HAP-1 (cell line): ENCODE data around the gene LYPD4.

Experiments
- DNase-seq, 2 experiments: peaks; one replicate each; pipeline ENCODE4 v3.0.0-alpha.2; 2016 to 2020; ENCODE audit warnings: low spot score in 2 of 2
- H3K27me3 ChIP-seq: fragments of 250-450 bp; sonication (Bioruptor Pico); 2 replicates; pipeline ENCODE4 v1.5.1; 2020; ENCODE audit warnings: low read depth, mild to moderate bottlenecking, moderate library complexity
- H3K36me3 ChIP-seq: fragments of 250-450 bp; sonication (Bioruptor Pico); replicated peaks from 2 replicates; pipeline ENCODE4 v1.5.1; 2020; ENCODE audit warnings: mild to moderate bottlenecking
- H3K4me1 ChIP-seq: fragments of 250-450 bp; sonication (Bioruptor Pico); 2 replicates; pipeline ENCODE4 v1.5.1; 2020; ENCODE audit warnings: mild to moderate bottlenecking
- H3K4me3 ChIP-seq: fragments of 250-450 bp; sonication (Bioruptor Pico); 2 replicates; pipeline ENCODE4 v1.5.1; 2020; ENCODE audit warnings: mild to moderate bottlenecking, moderate library complexity
- H3K9me3 ChIP-seq: fragments of 250-450 bp; sonication (Bioruptor Pico); 2 replicates; pipeline ENCODE4 v1.5.1; 2020; ENCODE audit warnings: mild to moderate bottlenecking, moderate library complexity
- in situ Hi-C: fragments of 300-500 bp; cut with MboI; formaldehyde crosslinking; loops from 3 replicates; pipeline ENCODE4 v1.14.3; 2020; ENCODE audit warnings: low sequenced_read_pairs, inconsistent platforms, mixed read lengths

Gene LYPD4

GRCh38 chr19:41813911-41814310 lies 30.6 kb downstream of the LYPD4 start:
- Histone ChIP-seq H3K36me3 (no peaks in the 10 kb centered on the region), H3K9me3 (no peaks in the 10 kb centered on the region), H3K27me3 (peaks cover 6% of the 10 kb centered on the region), H3K4me3 (no peak overlapping the region), H3K4me1 (no peaks in the 10 kb centered on the region)
- DNase-seq = no peak
- in situ Hi-C loops = no loop called here

DNA sequence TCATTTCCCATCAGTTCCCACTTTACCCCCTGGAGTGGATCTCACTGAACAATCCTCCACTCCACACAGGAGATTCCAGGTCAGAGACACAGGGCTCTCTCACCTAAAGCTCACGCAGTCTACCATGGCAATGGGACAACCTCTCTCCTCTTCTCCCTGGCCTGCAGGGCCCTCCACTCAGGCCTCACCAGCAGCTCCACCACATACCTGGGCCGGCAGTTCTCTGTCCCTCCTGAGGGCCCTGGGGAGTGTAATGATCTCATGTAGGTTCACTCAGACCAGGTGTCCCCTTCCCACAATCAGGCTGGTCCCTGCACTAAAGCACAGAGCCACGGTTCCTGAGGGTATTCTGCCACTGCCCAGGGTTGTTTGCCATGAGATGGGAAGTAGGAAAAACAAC lies 32.5 kb downstream of the LYPD4 start:
- in situ Hi-C loops = no loop called here
- DNase-seq = no peak
- no peaks in the 10 kb centered on the region for H3K36me3 ChIP-seq
- no peaks in the 10 kb centered on the region for H3K9me3 ChIP-seq
- H3K4me3 ChIP-seq = no peak overlapping the region
- no peaks in the 10 kb centered on the region for H3K27me3 ChIP-seq
- no peaks in the 10 kb centered on the region for H3K4me1 ChIP-seq

DNA sequence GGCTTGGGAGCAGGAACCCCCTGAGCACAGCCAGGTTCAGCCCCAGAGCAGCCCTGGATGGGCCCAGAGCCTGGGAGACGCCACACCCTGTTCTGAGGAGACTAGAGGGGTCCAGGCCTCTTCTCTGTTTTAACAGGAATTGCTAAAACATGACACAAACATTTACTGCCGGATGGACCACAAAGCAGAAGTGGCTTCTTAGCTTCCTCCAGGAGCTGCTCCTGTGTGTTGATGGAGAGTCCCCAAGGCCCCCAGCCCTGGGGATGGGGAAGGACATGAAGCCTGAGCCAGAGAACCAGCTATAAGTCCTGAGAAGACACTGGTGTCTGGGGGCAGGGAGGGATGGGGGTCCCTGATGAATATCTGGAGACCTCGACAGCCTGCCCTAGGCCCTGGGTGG lies 33.4 kb downstream of the LYPD4 start:
- no peak for DNase-seq
- H3K36me3 ChIP-seq = no peaks in the 10 kb centered on the region
- H3K27me3 ChIP-seq = no peaks in the 10 kb centered on the region
- in situ Hi-C loops = no loop called here
- H3K4me3 ChIP-seq = no peak overlapping the region
- no peaks in the 10 kb centered on the region for H3K4me1 ChIP-seq
- no peaks in the 10 kb centered on the region for H3K9me3 ChIP-seq

DNA sequence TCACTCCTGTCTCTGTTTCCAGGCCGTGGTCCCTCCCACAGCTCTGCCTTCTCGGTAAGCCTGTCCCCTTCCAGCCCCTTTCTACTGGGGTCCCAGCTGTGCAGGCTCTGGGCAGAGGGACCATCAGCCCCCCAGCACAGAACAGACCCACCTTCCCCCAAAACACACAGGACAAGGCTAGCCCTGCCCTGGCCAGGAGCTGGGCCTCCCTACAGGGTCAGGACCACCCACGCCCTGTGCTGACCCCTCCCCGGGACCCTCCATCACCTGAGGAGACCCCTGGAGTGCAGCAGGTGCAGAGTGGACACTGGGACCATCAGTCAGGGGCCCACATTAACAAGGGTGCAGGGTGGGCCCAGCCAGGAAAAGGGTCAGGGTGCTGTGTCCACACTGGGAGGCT lies 34.2 kb downstream of the LYPD4 start:
- no peak for DNase-seq
- H3K4me1 ChIP-seq = no peaks in the 10 kb centered on the region
- no peaks in the 10 kb centered on the region for H3K9me3 ChIP-seq
- in situ Hi-C loops = no loop called here
- no peak overlapping the region for H3K4me3 ChIP-seq
- peaks cover 1% of the 10 kb centered on the region; the same call in 1 of the 2 replicates for H3K27me3 ChIP-seq
- no peaks in the 10 kb centered on the region for H3K36me3 ChIP-seq

GRCh38 chr19:41808663-41809566 lies 35.6 kb downstream of the LYPD4 start:
- in situ Hi-C loops = no loop called here
- Histone ChIP-seq H3K9me3 (no peaks in the 10 kb centered on the region), H3K4me1 (no peaks in the 10 kb centered on the region), H3K4me3 (no peak overlapping the region), H3K27me3 (peaks cover 12% of the 10 kb centered on the region), H3K36me3 (no peaks in the 10 kb centered on the region)
- no peak for DNase-seq

DNA sequence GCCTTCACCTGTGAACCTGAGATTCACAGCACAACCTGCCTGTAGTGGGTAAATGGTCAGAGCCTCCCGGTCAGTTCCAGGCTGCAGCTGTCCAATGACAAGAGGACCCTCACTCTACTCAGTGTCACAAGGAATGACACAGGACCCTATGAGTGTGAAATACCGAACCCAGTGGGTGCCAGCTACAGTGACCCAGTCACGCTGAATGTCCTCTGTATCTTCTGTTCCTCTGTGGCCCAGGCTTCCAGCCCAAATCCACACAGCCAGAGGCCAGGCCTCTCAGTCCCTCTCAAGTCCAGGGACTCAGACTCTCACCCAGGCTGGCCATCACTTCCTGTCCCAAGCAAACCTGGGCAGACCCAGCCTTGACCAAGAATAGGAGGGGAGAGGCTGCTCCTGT lies 37.3 kb downstream of the LYPD4 start:
- no peak for DNase-seq
- Histone ChIP-seq H3K27me3 (peaks cover 12% of the 10 kb centered on the region), H3K9me3 (no peaks in the 10 kb centered on the region), H3K4me3 (no peak overlapping the region), H3K36me3 (no peaks in the 10 kb centered on the region), H3K4me1 (no peaks in the 10 kb centered on the region)
- in situ Hi-C loops = no loop called here

DNA sequence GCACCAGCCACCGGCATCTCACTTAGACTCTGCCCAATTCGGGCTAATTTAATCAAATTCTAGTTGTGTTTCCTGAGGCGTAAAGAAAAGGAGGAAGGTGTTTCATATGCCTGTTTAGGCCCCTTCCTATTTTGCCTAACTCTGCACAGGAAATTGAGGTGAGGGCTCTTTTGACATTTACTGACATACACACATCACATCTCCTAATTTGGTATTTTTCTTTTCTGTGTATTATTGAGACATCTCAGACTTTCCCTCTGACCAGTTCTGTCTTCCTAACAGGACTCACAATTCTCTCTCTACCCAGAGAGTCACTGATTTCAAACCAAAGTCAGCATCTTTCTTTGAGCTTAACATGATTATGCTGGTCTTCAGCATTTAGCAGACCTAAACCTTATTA lies 40.1 kb downstream of the LYPD4 start:
- no peaks in the 10 kb centered on the region for H3K9me3 ChIP-seq
- H3K27me3 ChIP-seq = peaks cover 12% of the 10 kb centered on the region
- no peak overlapping the region for H3K4me3 ChIP-seq
- in situ Hi-C loops = no loop called here
- DNase-seq = no peak
- H3K36me3 ChIP-seq = no peaks in the 10 kb centered on the region
- H3K4me1 ChIP-seq = no peaks in the 10 kb centered on the region

- H3K36me3 ChIP-seq = no peaks in the 10 kb centered on the region
- no peak for DNase-seq
- no peak overlapping the region for H3K4me3 ChIP-seq
- H3K27me3 ChIP-seq = peaks cover 12% of the 10 kb centered on the region
- no peaks in the 10 kb centered on the region for H3K9me3 ChIP-seq
- H3K4me1 ChIP-seq = no peaks in the 10 kb centered on the region
- in situ Hi-C loops = no loop called here
Observed at GRCh38 chr19:41802770-41803169, 41.7 kb downstream of the LYPD4 start.

DNA sequence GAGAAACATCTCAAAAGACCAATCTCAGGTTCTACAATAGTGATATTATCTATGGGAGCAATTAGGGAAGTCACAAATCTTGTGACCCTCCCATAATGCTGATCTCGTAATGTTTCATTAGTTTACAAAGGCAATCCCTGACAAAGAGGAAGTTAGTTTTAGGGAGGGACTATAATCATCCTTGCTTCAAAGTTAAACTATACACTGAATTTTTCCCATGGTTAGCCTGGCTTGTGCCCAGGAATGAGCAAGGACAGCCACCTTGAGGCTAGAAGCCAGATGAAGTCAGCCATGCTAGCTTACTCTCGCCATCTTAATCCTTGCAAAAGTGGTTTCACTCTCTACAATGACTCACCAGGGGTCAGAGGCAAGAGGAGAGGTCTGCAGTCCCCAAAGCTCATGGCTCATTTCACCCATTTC lies 42.7 kb downstream of the LYPD4 start:
- H3K27me3 ChIP-seq = peaks cover 12% of the 10 kb centered on the region
- H3K9me3 ChIP-seq = no peaks in the 10 kb centered on the region
- H3K36me3 ChIP-seq = no peaks in the 10 kb centered on the region
- in situ Hi-C loops = no loop called here
- H3K4me3 ChIP-seq = no peak overlapping the region
- no peaks in the 10 kb centered on the region for H3K4me1 ChIP-seq
- DNase-seq = no peak

- DNase-seq = no peak
- no peak overlapping the region for H3K4me3 ChIP-seq
- in situ Hi-C loops = no loop called here
- H3K4me1 ChIP-seq = no peaks in the 10 kb centered on the region
- H3K27me3 ChIP-seq = peaks cover 12% of the 10 kb centered on the region
- H3K36me3 ChIP-seq = no peaks in the 10 kb centered on the region
- no peaks in the 10 kb centered on the region for H3K9me3 ChIP-seq
Observed at GRCh38 chr19:41801031-41801430, 43.5 kb downstream of the LYPD4 start.

DNA sequence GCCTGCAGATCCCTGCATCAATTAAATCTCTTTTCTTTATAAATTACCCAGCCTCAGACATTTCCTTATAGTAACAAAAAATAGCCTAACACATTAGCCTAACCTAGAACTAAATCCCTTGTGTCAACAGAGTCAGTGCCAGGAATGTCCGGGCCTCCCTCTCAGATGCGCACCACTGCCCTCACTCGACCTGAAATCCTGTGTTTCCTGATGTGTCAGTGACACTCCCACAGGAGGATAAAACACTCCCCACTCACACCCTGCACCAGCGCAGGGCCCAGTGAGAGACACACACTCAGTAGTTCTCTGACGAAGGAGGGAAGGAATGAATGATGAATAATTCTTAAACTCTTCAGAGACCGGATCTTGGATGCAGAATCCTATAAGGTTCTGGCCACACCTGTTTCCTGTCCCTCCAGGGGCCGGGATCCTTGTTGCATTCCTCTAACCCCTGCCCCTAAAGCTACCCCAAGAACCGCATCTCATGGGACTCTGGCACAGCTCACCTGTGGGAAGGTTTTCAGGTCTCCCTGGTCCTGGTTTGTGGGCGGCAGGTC lies 45.0 kb downstream of the LYPD4 start:
- DNase-seq = no peak
- in situ Hi-C loops = no loop called here
- Histone ChIP-seq H3K4me3 (no peak overlapping the region), H3K27me3 (peaks cover 6% of the 10 kb centered on the region), H3K9me3 (no peaks in the 10 kb centered on the region), H3K4me1 (no peaks in the 10 kb centered on the region), H3K36me3 (no peaks in the 10 kb centered on the region)

GRCh38 chr19:41796901-41797300 lies 47.6 kb downstream of the LYPD4 start:
- H3K4me1 ChIP-seq = no peaks in the 10 kb centered on the region
- H3K4me3 ChIP-seq = no peak overlapping the region
- no peaks in the 10 kb centered on the region for H3K9me3 ChIP-seq
- no peaks in the 10 kb centered on the region for H3K36me3 ChIP-seq
- no peak for DNase-seq
- peaks cover 6% of the 10 kb centered on the region for H3K27me3 ChIP-seq
- in situ Hi-C loops = no loop called here

DNA sequence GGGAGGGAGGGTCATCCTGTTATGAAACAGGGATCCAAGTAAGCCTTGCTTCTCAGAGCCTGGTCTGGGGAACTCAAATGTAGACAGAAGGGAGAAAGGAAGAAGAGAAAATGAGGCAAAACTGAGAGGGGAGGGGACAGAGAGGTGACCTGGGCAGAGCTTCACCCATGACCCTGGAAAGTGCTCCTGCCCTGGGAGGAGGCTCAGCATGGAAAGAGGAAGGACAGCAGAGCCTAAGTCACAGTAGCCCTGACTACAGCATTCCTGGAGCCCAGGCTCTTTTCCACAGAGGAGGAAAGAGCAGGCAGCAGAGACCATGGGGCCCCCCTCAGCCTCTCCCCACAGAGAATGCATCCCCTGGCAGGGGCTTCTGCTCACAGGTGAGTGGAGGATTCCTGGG lies 48.1 kb downstream of the LYPD4 start, which contains the start of gene CEACAM3:
TSS of gene CEACAM3 (plus strand) at position 226 of the 400 bp plus-strand sequence. CDS start at position 317, 91 bp downstream.
- in situ Hi-C loops = no loop called here
- Histone ChIP-seq H3K9me3 (no peaks in the 10 kb centered on the region), H3K4me1 (no peaks in the 10 kb centered on the region), H3K36me3 (no peaks in the 10 kb centered on the region), H3K27me3 (peaks cover 6% of the 10 kb centered on the region), H3K4me3 (no peak within 1 kb of the TSS)
- DNase-seq = no peak

DNA sequence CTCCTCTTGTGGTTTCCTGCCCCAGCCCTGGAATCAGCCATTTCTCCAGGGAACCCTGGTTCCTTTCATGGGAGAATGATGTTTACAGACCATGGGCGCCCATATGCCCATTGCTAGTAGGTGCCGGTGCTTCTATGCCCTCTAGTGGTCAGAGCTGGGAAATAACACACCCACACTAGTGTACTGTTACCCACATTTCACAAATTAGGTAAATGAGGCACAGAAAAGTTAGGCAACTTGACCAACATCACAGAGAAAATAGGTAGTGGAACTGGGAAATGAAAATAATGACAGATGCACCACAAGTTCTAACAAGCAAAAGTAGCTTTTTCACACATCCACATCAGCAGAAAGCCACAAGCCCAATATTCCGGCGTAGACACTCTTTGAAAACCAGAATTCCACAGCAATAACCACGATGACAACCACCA lies 49.4 kb downstream of the LYPD4 start:
- in situ Hi-C loops = no loop called here
- peak; percentile 18 to 77 for DNase-seq
- H3K4me1 ChIP-seq = no peaks in the 10 kb centered on the region
- peaks cover 14% of the 10 kb centered on the region for H3K27me3 ChIP-seq
- no peaks in the 10 kb centered on the region for H3K9me3 ChIP-seq
- H3K4me3 ChIP-seq = no peak overlapping the region
- H3K36me3 ChIP-seq = no peaks in the 10 kb centered on the region
